Stomach smooth muscle (tissue), 2 donors: Measurements from ENCODE around the gene PAX9.
A peak's percentile ranks its signal among the peaks of the same experiment; 100 is the strongest.

ENCODE experiments used
- H3K27ac ChIP-seq: one replicate; pipeline ENCODE4 v1.7.0; 2013; ENCODE audit warnings: mild to moderate bottlenecking, low read length, inconsistent platforms
- H3K27me3 ChIP-seq, 2 donors: one replicate each; pipeline ENCODE4 v1.7.0; 2013; ENCODE audit warnings: low read length in 2 of 2; ENCODE audit not compliant: insufficient read depth in 2 of 2, control insufficient read depth in 1 of 2
- H3K36me3 ChIP-seq, 2 donors: one replicate each; pipeline ENCODE4 v1.7.0; 2013; ENCODE audit warnings: low read length in 2 of 2; ENCODE audit not compliant: control insufficient read depth in 2 of 2, insufficient read depth in 2 of 2
- H3K4me1 ChIP-seq: one replicate; pipeline ENCODE4 v1.7.0; 2013; ENCODE audit warnings: low read length; ENCODE audit not compliant: control insufficient read depth, insufficient read depth
- H3K4me3 ChIP-seq, 2 donors: one replicate each; pipeline ENCODE4 v1.7.0; 2013; ENCODE audit warnings: low read length in 2 of 2
- H3K9ac ChIP-seq, 2 donors: one replicate each; pipeline ENCODE4 v1.7.0; 2013; ENCODE audit warnings: low read length in 2 of 2, mild to moderate bottlenecking in 1 of 2
- H3K9me3 ChIP-seq, 2 donors: one replicate each; pipeline ENCODE4 v1.7.0; 2013; ENCODE audit warnings: low read length in 2 of 2; ENCODE audit not compliant: control insufficient read depth in 2 of 2
- donor health status: healthy.
- donor health status: Pancreatic carcinoma.

The PAX9 gene

DNA sequence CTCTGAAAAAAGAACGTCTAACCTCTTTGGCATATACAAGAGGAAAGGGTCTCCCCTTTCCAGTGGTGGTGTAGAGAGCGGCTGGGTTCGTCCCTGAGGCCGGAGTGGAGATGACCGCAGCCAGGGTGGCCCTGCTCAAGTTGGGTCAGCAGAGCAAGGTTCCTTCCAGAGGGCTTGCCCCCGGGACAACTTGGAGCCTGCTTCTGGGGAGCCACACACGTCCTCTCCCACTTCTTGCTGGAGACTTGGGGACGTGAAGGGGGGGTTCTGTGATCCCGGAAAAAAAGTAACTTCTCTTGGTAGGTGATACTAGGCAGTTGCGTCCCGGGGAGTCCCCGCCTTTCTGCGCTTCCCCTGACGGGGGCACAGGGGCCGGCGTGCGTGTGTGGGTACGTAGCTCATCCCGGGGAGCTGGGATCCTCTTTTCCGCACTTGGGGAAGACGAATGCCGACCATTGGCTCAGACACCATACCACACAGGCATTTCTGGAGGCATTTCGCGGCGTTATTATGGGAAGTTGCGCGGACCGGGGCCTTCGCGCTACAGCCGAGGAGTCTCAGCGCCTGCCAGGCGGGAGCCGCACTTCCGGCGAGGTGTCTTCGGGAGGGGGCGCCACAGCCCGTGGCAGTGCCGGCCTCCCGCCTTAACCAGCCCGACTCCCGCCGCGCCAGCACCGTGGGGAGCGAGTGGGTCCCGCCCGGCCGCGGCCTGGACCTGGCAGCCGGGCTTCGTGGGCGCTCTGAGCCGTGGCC lies 14.8 kb upstream of the PAX9 start:
- peak overlapping the region in 1 of 2 donors; percentile 64 for H3K4me3 ChIP-seq
- peaks cover 0 to 2% of the 10 kb centered on the region in 2 donors for H3K9me3 ChIP-seq
- peaks cover 14% of the 10 kb centered on the region for H3K4me1 ChIP-seq
- H3K27ac ChIP-seq: no peak overlapping the region
- H3K27me3 ChIP-seq: peaks cover 48 to 61% of the 10 kb centered on the region in 2 donors
- H3K36me3 ChIP-seq: no peaks in the 10 kb centered on the region
- H3K9ac ChIP-seq: no peak overlapping the region

DNA sequence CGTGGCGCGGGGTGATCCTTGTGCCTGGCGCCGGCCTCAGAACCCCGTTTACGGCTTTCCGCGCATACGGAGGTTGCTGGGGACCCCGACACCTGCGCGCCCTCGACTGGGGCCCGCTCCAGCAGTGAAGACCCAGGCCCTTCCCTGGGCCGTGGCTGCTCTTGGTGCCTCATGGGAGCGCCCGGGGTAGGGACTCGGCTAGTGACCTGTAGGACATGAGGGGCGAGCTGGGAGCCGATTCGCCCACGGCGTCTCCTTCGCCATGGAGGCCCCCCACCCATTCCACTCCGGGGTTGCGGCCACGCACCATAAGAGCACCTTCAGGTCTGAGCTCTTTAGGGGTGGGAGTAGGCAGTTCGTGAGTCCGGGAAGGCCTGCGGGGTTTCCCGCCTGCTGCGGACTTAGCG lies 14.2 kb upstream of the PAX9 start:
- Histone ChIP-seq H3K27me3 (peaks cover 49 to 65% of the 10 kb centered on the region in 2 donors), H3K27ac (no peak overlapping the region), H3K36me3 (no peaks in the 10 kb centered on the region), H3K9ac (no peak overlapping the region), H3K4me1 (peaks cover 14% of the 10 kb centered on the region), H3K4me3 (peak overlapping the region; percentile 41 to 64), H3K9me3 (peaks cover 0 to 2% of the 10 kb centered on the region in 2 donors)

DNA sequence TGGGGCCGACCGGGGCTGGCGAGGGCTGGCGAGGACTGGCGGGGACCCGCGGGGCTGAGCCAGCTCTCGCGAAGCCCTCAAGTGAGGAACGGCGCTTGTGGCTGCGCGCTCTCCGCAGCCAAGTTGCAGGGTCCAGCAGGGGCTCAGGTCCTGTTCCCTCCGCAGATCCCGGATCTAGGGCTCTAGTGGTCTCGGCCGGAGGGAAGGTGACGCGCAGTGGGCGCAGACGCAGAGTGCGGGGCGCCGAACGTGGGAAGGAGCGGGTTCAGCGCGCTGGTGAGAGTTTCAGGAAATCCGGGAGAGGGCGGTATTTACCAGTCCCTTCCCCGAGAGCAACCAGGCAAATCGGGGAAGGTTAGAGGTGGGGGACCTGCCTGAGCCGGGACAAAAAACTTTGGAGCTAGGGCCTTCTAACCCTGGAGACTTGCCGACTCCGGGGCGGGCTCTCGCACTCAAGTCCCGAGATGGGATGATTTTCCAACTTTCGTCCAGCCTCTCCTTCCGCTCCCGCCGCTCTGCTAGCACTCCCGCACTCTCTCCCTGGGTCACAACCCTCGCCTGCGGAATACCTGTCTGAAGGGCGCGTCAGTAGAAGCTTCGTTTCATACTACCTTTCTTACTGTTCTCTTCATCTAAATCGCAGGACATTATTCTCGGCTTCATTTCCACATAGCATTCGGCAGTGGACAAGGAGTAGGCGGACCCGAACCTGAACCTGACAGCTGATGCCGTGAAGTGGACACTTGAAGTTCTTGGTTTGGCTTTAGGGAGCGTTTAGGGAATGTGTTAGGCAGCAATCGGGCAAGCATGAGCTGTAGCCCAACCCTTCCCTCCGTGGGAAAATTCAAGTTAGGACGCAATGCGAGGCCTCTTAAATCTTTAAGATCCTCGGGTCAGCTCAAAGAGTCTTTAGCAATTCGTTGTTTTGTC lies 13.6 kb upstream of the PAX9 start:
- no peak overlapping the region for H3K27ac ChIP-seq
- peaks cover 0 to 5% of the 10 kb centered on the region in 2 donors for H3K9me3 ChIP-seq
- peak overlapping the region; percentile 41 to 64 for H3K4me3 ChIP-seq
- peaks cover 14% of the 10 kb centered on the region for H3K4me1 ChIP-seq
- peaks cover 56 to 72% of the 10 kb centered on the region in 2 donors for H3K27me3 ChIP-seq
- H3K9ac ChIP-seq: no peak overlapping the region
- H3K36me3 ChIP-seq: no peaks in the 10 kb centered on the region

DNA sequence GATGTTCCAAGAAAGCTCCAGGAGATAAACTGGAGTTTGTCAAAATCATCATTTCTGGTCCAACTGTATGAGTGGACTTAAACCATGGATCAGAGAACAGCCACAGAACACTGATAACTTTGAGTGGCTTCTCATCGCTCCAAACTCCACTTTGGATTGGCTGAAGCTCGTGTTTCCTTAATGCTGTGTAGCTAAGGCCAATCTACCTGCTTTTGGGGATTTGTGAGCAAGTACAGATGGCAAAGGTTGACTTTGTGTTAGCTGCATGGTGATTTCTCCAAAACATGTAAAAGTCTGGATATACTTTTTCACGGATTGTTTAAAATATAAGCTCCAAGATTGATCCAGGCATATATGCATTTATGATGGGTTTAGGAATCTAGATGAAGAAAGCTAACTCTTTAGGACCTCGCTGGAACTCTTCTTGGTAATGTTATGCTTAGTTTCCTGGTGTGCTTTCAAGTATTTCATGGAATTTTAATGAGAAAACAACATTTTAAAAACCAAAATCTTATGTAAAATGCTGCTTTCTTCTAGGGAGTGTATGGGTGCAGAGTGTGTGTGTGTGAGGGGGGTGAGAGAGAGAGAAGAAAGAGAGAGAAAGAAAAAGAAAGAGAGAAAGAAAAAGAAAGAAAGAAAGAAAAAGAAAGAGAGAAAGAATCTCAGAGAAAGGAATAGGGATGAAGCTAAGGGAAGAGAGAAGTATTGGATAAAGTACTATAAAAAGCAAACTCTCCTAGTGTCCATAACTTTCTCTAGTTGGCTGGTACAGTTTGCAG lies 11.6 kb upstream of the PAX9 start:
- H3K27me3 ChIP-seq: peaks cover 67 to 91% of the 10 kb centered on the region in 2 donors

DNA sequence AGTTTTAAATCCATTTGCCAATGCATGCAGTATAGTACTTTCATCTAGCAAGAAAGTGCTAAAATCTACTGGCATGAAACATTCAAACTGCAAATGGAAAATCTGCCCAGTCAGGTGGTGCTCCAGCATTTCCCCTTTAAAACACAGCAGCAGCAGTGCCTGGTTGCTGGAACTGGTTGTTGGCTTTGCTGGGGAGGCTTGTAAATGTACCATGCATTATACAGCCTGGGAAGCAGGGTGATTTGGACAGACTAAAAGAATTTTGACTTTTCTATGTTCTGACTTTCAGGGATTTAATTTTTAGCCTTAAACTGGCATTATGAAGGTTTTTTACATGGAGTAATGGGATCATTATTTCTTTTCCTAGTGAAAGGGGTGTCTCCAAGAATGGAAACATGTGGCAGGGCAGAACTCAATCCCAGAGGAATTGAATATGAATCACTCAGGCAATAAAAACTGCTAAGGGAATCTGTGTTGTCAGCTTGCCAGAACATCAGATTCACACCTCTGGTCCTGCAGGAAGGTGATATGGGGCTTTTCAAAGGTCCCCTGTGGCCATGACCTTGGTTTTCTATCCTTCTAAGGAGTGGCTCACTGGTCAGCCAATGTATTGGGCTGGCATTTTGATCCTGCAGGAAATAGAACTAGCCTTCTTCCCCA lies 9.0 kb upstream of the PAX9 start:
- Histone ChIP-seq H3K36me3 (no peaks in the 10 kb centered on the region), H3K27me3 (peaks cover 72 to 97% of the 10 kb centered on the region in 2 donors), H3K27ac (no peak overlapping the region), H3K4me3 (no peak overlapping the region), H3K4me1 (peaks cover 19% of the 10 kb centered on the region), H3K9ac (no peak overlapping the region), H3K9me3 (peaks cover 0 to 5% of the 10 kb centered on the region in 2 donors)

More for the DNA sequence above, 11.6 kb upstream of the PAX9 start:
- no peak overlapping the region for H3K27ac ChIP-seq
- no peak overlapping the region for H3K4me3 ChIP-seq
- H3K4me1 ChIP-seq: peaks cover 14% of the 10 kb centered on the region
- no peaks in the 10 kb centered on the region for H3K36me3 ChIP-seq
- H3K9me3 ChIP-seq: peaks cover 0 to 5% of the 10 kb centered on the region in 2 donors
- H3K9ac ChIP-seq: no peak overlapping the region

DNA sequence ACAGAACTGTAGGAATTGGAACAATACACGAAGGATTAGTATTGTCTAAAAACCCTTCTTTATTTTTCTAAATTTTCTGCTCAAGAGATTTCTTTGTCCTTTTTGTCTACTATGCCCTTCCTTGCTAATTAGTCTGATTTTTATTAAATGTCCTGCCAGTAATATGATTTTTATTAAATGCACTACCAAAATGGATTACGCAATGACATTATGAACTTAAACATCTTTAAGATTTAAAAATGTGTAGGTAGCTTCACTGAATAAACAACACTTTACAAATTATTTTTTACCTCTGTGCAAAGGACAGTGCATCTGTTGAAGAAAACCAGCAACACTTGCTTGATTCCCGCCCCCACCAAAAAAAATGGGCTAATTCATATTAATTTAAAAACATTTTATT lies 8.2 kb upstream of the PAX9 start:
- Histone ChIP-seq H3K27me3 (peaks cover 72 to 97% of the 10 kb centered on the region in 2 donors), H3K36me3 (no peaks in the 10 kb centered on the region), H3K4me1 (peaks cover 15% of the 10 kb centered on the region), H3K9ac (no peak overlapping the region), H3K27ac (no peak overlapping the region), H3K4me3 (no peak overlapping the region), H3K9me3 (peaks cover 0 to 5% of the 10 kb centered on the region in 2 donors)

DNA sequence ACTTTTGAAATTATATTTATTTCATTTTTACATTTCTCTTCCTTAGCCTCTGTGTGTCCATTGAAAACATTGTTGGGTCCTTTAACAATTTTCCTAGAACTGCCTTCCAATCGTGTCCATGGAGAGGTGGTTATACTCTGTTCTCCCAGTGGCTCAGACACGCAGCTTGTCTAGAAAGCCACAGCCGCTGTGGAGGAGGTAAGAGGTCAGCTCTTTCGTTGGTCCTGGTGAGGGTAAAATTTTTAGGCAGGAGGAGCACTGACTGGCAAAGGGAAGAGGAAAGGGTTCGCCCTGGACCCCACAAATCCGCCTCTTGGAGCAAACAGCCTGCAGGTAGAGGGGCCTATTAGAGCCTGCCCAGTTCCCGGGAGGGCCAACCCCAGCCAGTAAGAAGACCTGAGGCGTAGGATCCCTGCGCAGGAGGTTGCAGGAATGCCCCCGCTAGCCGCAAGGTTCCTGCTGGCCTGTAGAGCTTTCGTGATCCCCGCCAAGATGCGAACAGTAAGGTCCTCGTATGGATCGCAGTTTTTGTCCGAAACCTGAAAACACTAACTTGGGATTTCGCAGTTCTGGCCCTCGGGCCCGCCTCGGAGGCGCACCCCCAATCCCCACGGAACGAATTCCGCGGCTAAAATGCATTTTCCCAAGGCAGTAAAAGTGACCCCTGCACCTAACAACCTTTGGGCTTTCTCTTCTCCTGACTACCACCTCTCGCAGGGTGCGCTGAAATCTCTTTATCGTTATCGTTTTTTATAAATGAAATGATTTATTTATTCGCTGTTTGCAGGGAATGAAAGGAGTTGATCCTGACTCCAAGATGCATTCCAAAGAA lies 7.5 kb upstream of the PAX9 start:
- Histone ChIP-seq H3K36me3 (no peaks in the 10 kb centered on the region), H3K9ac (no peak overlapping the region), H3K9me3 (peaks cover 0 to 5% of the 10 kb centered on the region in 2 donors), H3K4me3 (no peak overlapping the region), H3K27ac (no peak overlapping the region), H3K27me3 (peaks cover 74 to 97% of the 10 kb centered on the region in 2 donors), H3K4me1 (peaks cover 17% of the 10 kb centered on the region)

DNA sequence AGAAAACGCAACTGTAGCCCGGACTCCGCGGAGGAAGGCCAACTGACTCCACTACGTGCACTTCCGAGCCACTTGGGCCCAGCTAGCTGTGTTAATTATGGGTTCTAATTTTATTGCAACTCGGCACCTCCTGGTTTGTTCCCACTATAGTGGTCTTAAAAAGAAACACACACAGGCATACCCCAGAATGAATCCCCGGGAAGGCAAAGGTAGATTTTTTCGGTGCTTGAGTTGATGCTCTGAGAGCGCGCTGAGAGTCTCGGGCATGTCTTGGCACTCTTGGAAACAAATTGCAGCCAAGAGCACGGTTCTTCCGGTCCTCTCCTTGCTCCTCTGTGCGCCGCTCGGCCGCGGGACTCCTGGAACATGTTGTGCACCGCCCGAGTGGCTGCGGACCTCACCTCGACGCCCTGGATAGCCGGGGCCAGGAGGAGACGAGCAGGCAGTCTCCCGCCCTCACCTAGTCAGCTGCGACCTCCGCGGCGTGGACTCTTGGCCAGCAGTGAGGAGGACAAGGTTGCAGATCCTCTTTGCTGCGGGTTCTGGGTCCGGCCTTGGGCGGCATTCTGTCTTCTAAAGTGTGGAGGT lies 6.8 kb upstream of the PAX9 start:
- no peak overlapping the region for H3K4me3 ChIP-seq
- no peak overlapping the region for H3K9ac ChIP-seq
- H3K9me3 ChIP-seq: peaks cover 0 to 3% of the 10 kb centered on the region in 2 donors
- H3K4me1 ChIP-seq: peaks cover 17% of the 10 kb centered on the region
- no peaks in the 10 kb centered on the region for H3K36me3 ChIP-seq
- H3K27ac ChIP-seq: no peak overlapping the region
- H3K27me3 ChIP-seq: peaks cover 77 to 98% of the 10 kb centered on the region in 2 donors

DNA sequence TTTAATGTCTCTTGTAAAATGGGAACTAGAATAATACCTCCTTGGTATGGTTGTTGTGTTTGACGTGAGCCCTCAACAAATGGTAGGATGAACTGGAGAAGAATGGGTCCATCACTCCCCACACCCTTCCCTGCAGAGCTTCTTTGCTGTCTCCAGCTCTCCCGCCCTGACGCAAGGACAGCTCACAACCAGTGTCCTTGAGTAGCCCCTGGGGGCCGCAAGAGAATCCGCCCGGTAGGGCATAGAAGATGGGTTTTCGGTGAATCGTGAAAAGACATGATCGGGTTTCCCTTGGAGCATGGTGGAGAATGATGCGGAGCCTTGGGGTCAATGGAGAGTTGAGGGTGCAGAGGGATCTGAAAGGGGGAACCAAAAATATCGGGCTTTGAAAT lies 6.1 kb upstream of the PAX9 start:
- H3K27ac ChIP-seq: no peak overlapping the region
- H3K27me3 ChIP-seq: peaks cover 80 to 97% of the 10 kb centered on the region in 2 donors
- H3K9me3 ChIP-seq: peaks cover 0 to 2% of the 10 kb centered on the region in 2 donors
- H3K36me3 ChIP-seq: no peaks in the 10 kb centered on the region
- H3K9ac ChIP-seq: no peak overlapping the region
- H3K4me1 ChIP-seq: peaks cover 17% of the 10 kb centered on the region
- H3K4me3 ChIP-seq: no peak overlapping the region
